Keratinocyte (primary cell): Measurements from ENCODE around the gene FRA10AC1. TPM values are rescaled to one million over a fixed set of nuclear protein-coding genes. Genes with fewer than 3 reads are reported as not detected.

Source experiments
- DNase-seq: peaks from one replicate; pipeline ENCODE4 v3.0.0-alpha.2; 2011; ENCODE audit warnings: low read depth, missing footprints, low spot score
- FAIRE-seq: peaks from 2 replicates; lab custom pipeline; 2011; peaks lifted over from hg19 to GRCh38; lab: Jason Lieb, UNC
- H2AFZ ChIP-seq: 2 replicates; pipeline ENCODE4 v1.6.0; 2012; ENCODE audit warnings: low read length, control low read depth, inconsistent platforms; ENCODE audit not compliant: control insufficient read depth
- H3K27ac ChIP-seq: 2 replicates; pipeline ENCODE4 v1.5.1; 2011; ENCODE audit warnings: low read length; ENCODE audit not compliant: control insufficient read depth, insufficient read depth
- H3K27me3 ChIP-seq: 3 replicates; pipeline ENCODE4 v1.6.0; 2011; ENCODE audit warnings: low read length; ENCODE audit not compliant: control insufficient read depth, insufficient read depth; ENCODE audit errors: extremely low read depth
- H3K36me3 ChIP-seq, 2 experiments: 2 replicates in 1 of 2; 3 replicates in 1 of 2; pipeline ENCODE4 v1.5.1; 2011; ENCODE audit warnings: low read length in 2 of 2, mild to moderate bottlenecking in 1 of 2; ENCODE audit not compliant: control insufficient read depth in 2 of 2, insufficient read depth in 2 of 2; ENCODE audit errors: extremely low read depth in 1 of 2
- H3K4me1 ChIP-seq: 3 replicates; pipeline ENCODE4 v1.5.1; 2011; ENCODE audit warnings: low read length; ENCODE audit not compliant: control insufficient read depth, insufficient read depth; ENCODE audit errors: extremely low read depth
- H3K4me2 ChIP-seq: 3 replicates; pipeline ENCODE4 v1.6.0; 2011; ENCODE audit warnings: low read depth, low read length; ENCODE audit not compliant: control insufficient read depth, insufficient read depth; ENCODE audit errors: extremely low read depth
- H3K4me3 ChIP-seq, 3 experiments: fragments of 200-600 bp in 1 of 3; sonication (generic) in 1 of 3; 2 replicates in 2 of 3; 3 replicates in 1 of 3; pipeline ENCODE4 v1.5.1; 2011 to 2016; ENCODE audit warnings: low read length in 3 of 3, mild to moderate bottlenecking in 3 of 3, control low read depth in 2 of 3, inconsistent platforms in 1 of 3, low read depth in 1 of 3, mixed read lengths in 1 of 3, mixed run types in 1 of 3, moderate library complexity in 1 of 3; ENCODE audit not compliant: control insufficient read depth in 2 of 3, insufficient read depth in 2 of 3; ENCODE audit errors: extremely low read depth in 1 of 3
- H3K79me2 ChIP-seq: 2 replicates; pipeline ENCODE4 v1.6.0; 2012; ENCODE audit warnings: low read length; ENCODE audit not compliant: control insufficient read depth, insufficient read depth
- H3K9ac ChIP-seq: 3 replicates; pipeline ENCODE4 v1.6.0; 2011; ENCODE audit warnings: low read length; ENCODE audit not compliant: control insufficient read depth, insufficient read depth; ENCODE audit errors: extremely low read depth
- H3K9me1 ChIP-seq: 3 replicates; pipeline ENCODE4 v1.6.0; 2011; ENCODE audit warnings: low read length; ENCODE audit not compliant: control insufficient read depth, insufficient read depth; ENCODE audit errors: extremely low read depth
- H3K9me3 ChIP-seq: 2 replicates; pipeline ENCODE4 v1.5.1; 2012; ENCODE audit warnings: low read depth, low read length; ENCODE audit not compliant: control insufficient read depth
- H4K20me1 ChIP-seq: 3 replicates; pipeline ENCODE4 v1.6.0; 2011; ENCODE audit warnings: low read length; ENCODE audit not compliant: control insufficient read depth, insufficient read depth; ENCODE audit errors: extremely low read depth
- CTCF ChIP-seq, 3 experiments: IDR thresholded peaks in 1 of 3; conservative IDR thresholded peaks in 1 of 3; optimal IDR thresholded peaks in 1 of 3; 2 replicates in 2 of 3; 3 replicates in 1 of 3; pipeline versions ENCODE3 to v1.5.1; 2011; ENCODE audit warnings: low read length in 3 of 3, mild to moderate bottlenecking in 3 of 3, moderate library complexity in 2 of 3, control low read depth in 1 of 3, inconsistent platforms in 1 of 3; ENCODE audit not compliant: insufficient read depth in 2 of 3; ENCODE audit errors: extremely low read depth in 1 of 3
- EZH2 ChIP-seq: IDR thresholded peaks from one replicate; pipeline ENCODE4 v1.6.1; 2012; ENCODE audit warnings: inconsistent platforms, mild to moderate bottlenecking, low read length, moderate library complexity
- dilution Hi-C: fragments of 300-500 bp; cut with MboI; formaldehyde crosslinking; loops from one replicate; pipeline ENCODE4 v1.7.0; 2020; ENCODE audit warnings: low sequenced_read_pairs; ENCODE audit not compliant: extremely low pct_ligation_motif_present
- polyA plus RNA-seq, 5 experiments: library from polyadenylated mRNA; depleted of rRNA in 3 of 5; stranded (reverse) in 3 of 5; stranded (forward) in 1 of 5; unstranded in 1 of 5; fragments of >200 nt; gene quantifications; 1 replicate in 1 of 5; 2 replicates in 3 of 5; 3 replicates in 1 of 5; pipeline versions ENCODE4 v1.2.1 to v1.2.3, GENCODE V29; 2011 to 2012; ENCODE audit warnings: missing spikeins in 2 of 5, low read depth in 1 of 5, low replicate concordance in 1 of 5

The FRA10AC1 gene
- polyA plus RNA-seq, 1 donor (not counting 4 experiments of a cell fraction or from before 2014, with no cell fraction given): 12.8 TPM

- Histone ChIP-seq H3K27me3 (peaks cover under 1% of the 10 kb centered on the region), H3K4me3 (no peak overlapping the region), H3K36me3 (no peaks in the 10 kb centered on the region), H3K4me1 (peaks cover 3% of the 10 kb centered on the region), H3K4me2 (no peak overlapping the region), H3K9me3 (no peaks in the 10 kb centered on the region), H3K9ac (no peak overlapping the region), H3K9me1 (no peaks in the 10 kb centered on the region), H2AFZ (no peak overlapping the region), H3K27ac (no peak overlapping the region), H3K79me2 (no peaks in the 10 kb centered on the region), H4K20me1 (no peaks in the 10 kb centered on the region)
- FAIRE-seq (no peak), DNase-seq (no peak)
- dilution Hi-C loops: no loop called here
- TF ChIP-seq EZH2 (no peak), CTCF (optimal IDR thresholded peaks at IDR 0.05 in 1 of 3, IDR thresholded peaks at IDR 0.05 in 1 of 3, conservative IDR thresholded peaks at IDR 0.05 in 1 of 3; ENCODE audit: extremely low read depth in 1 of 3, insufficient read depth in 2 of 3, low read length in 3 of 3) (no peak)
Observed at GRCh38 chr10:93751124-93751523, 48.7 kb upstream of the FRA10AC1 start.

GRCh38 chr10:93749218-93749799 lies 46.9 kb upstream of the FRA10AC1 start:
- DNase-seq (no peak), FAIRE-seq (no peak)
- H2AFZ ChIP-seq: no peak overlapping the region
- H3K36me3 ChIP-seq: no peaks in the 10 kb centered on the region
- H3K79me2 ChIP-seq: no peaks in the 10 kb centered on the region
- no peak overlapping the region for H3K4me2 ChIP-seq
- peaks cover 3% of the 10 kb centered on the region for H3K4me1 ChIP-seq
- no peak overlapping the region for H3K27ac ChIP-seq
- dilution Hi-C loops: no loop called here
- no peaks in the 10 kb centered on the region for H3K9me3 ChIP-seq
- H3K9ac ChIP-seq: no peak overlapping the region
- TF ChIP-seq EZH2 (no peak), CTCF (optimal IDR thresholded peaks at IDR 0.05 in 1 of 3, IDR thresholded peaks at IDR 0.05 in 1 of 3, conservative IDR thresholded peaks at IDR 0.05 in 1 of 3; ENCODE audit: extremely low read depth in 1 of 3, insufficient read depth in 2 of 3, low read length in 3 of 3) (no peak)
- no peaks in the 10 kb centered on the region for H3K9me1 ChIP-seq
- no peak overlapping the region for H3K4me3 ChIP-seq
- H4K20me1 ChIP-seq: no peaks in the 10 kb centered on the region
- no peaks in the 10 kb centered on the region for H3K27me3 ChIP-seq
